Body of pancreas (tissue), 4 donors: ENCODE data around the gene MCCD1. TPM values are rescaled to one million over a fixed set of nuclear protein-coding genes. Genes with fewer than 3 reads are reported as not detected.

Experiments
- ATAC-seq: fragments of 150-250 bp; one replicate; pipeline ENCODE4 v1.9.1; 2016
- DNase-seq, 4 donors: peaks; one replicate each; pipeline ENCODE4 v3.0.0-alpha.2; 2019
- H3K27ac ChIP-seq, 4 donors: fragments of 200-600 bp; sonication (generic); 1 replicate in 3 of 4; 2 replicates in 1 of 4; pipeline versions ENCODE4 v1.5.1 to v1.6.1; 2016 to 2019; ENCODE audit warnings: mild to moderate bottlenecking in 1 of 4, mixed read lengths in 1 of 4, moderate library complexity in 1 of 4
- H3K27me3 ChIP-seq, 2 donors: fragments of 200-600 bp; sonication (generic); one replicate each; pipeline ENCODE4 v1.6.0; 2016; ENCODE audit warnings: mild to moderate bottlenecking in 1 of 2
- H3K36me3 ChIP-seq, 2 donors: fragments of 200-600 bp; sonication (generic); replicated peaks in 1 of 2; 2 replicates each; pipeline ENCODE4 v1.5.1; 2016; ENCODE audit warnings: low read depth in 2 of 2; ENCODE audit not compliant: insufficient read depth in 1 of 2
- H3K4me1 ChIP-seq: fragments of 200-600 bp; sonication (generic); one replicate; pipeline ENCODE4 v1.6.0; 2016
- H3K4me3 ChIP-seq, 2 donors: fragments of 200-600 bp; sonication (generic); 1 replicate in 1 of 2; 2 replicates in 1 of 2; pipeline ENCODE4 v1.5.1; 2016 to 2019
- H3K9me3 ChIP-seq, 3 donors: fragments of 200-600 bp; sonication (generic); 1 replicate in 2 of 3; 2 replicates in 1 of 3; pipeline ENCODE4 v1.5.1; 2016
- POLR2A ChIP-seq, 3 donors: fragments of 450-650 bp; IDR thresholded peaks; one replicate each; pipeline ENCODE4 v1.6.1; 2016; ENCODE audit warnings: antibody characterized with exemption in 3 of 3, mild to moderate bottlenecking in 2 of 3
- WGBS, 2 donors: methylation state at CpG; one replicate each; pipeline ENCODE4 v1.1.5; 2017; 5-methylcytosine and 5-hydroxymethylcytosine counted together
- intact Hi-C: fragments of 100-400 bp; cut with DNase I; formaldehyde crosslinking; loops from one replicate; pipeline ENCODE4 v1.15.1; 2023
- small RNA-seq: library from RNA; depleted of rRNA; stranded (forward); fragments of <200 nt; gene quantifications from one replicate; pipeline ENCODE3, GENCODE V24; 2016
- total RNA-seq, 2 donors: library from RNA; depleted of rRNA; stranded (reverse); fragments of >200 nt; gene quantifications; one replicate each; pipeline ENCODE4 v1.1.0, GENCODE V29; 2016
- TF ChIP-seq, protein P1 (sequence below), 7 experiments: fragments of 450-650 bp in 4 of 7; fragments of 200-600 bp in 3 of 7; sonication (generic) in 3 of 7; IDR thresholded peaks; one replicate each; pipeline ENCODE4 v1.5.1; 2016 to 2019; ENCODE audit warnings: antibody characterized with exemption in 7 of 7

The MCCD1 gene
- total RNA-seq, 2 donors from 2014 or later: not detected

DNA sequence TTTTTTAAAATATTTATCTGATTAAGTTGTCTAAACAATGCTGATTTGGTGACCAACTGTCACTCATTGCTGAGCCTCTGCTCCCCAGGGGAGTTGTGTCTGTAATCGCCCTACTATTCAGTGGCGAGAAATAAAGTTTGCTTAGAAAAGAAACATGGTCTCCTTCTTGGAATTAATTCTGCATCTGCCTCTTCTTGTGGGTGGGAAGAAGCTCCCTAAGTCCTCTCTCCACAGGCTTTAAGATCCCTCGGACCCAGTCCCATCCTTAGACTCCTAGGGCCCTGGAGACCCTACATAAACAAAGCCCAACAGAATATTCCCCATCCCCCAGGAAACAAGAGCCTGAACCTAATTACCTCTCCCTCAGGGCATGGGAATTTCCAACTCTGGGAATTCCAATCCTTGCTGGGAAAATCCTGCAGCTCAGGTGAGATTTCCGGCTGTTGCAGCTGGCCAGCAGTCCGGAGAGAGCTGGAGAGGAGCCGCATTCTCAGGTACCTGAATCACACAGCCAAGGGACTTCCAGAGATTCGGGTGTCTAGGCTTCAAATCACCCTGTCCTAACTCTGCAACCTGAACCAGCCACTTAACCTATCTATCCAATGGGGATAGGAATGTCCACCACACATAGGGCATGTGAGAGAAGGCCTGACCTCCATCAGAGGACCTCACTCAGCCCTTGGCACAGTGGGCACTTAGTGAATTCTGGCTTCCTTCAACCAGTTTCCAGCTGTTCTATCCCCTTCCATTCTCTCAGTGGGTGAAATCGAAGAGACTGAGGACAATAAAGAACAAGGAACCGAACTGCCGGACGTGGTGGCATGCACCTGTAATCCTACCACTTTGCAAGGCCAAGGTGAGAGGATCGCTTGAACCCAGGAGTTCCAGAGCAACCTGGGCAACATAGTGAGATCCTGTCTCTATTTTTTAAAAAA is 49.7 kb downstream of the MCCD1 start:
- no peaks in the 10 kb centered on the region for H3K27me3 ChIP-seq
- H3K4me1 ChIP-seq: peaks cover 40% of the 10 kb centered on the region
- no peak overlapping the region for H3K4me3 ChIP-seq
- 60 to 68% methylated on average over 9 to 12 of the region's 12 CpGs for WGBS, 2 donors
- peak overlapping the region in 3 of 4 donors; percentile 10 to 70 (median 63) for H3K27ac ChIP-seq
- intact Hi-C loops: no loop called here
- no peaks in the 10 kb centered on the region for H3K9me3 ChIP-seq
- peak; percentile 40 for ATAC-seq
- TF ChIP-seq, protein P1, sequence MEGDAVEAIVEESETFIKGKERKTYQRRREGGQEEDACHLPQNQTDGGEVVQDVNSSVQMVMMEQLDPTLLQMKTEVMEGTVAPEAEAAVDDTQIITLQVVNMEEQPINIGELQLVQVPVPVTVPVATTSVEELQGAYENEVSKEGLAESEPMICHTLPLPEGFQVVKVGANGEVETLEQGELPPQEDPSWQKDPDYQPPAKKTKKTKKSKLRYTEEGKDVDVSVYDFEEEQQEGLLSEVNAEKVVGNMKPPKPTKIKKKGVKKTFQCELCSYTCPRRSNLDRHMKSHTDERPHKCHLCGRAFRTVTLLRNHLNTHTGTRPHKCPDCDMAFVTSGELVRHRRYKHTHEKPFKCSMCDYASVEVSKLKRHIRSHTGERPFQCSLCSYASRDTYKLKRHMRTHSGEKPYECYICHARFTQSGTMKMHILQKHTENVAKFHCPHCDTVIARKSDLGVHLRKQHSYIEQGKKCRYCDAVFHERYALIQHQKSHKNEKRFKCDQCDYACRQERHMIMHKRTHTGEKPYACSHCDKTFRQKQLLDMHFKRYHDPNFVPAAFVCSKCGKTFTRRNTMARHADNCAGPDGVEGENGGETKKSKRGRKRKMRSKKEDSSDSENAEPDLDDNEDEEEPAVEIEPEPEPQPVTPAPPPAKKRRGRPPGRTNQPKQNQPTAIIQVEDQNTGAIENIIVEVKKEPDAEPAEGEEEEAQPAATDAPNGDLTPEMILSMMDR (IDR thresholded peaks at IDR 0.05): no peak
- TF ChIP-seq POLR2A (IDR thresholded peaks at IDR 0.05): peak in 2 of 3 donors; percentile 23 to 37
- DNase-seq: peak; percentile 56 to 73 (median 68)
- H3K36me3 ChIP-seq: no peaks in the 10 kb centered on the region

DNA sequence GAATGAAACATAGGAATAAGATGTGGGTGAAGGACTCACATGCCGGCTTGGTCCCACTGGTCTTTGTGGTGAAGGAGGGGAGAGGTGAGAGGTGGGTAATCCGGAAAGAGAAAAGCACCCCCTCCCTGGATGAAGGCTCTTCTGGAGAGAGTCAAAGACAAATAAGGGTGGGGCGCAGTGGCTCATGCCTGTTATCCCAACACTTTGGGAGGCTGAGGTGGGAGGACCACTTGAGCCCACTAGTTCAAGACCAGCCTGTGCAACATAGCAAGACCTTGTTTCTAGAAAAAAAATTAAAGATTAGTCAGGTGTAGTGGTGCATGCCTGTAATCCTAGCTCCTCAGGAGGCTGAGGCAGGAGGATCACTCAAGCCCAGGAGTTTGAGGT is 50.4 kb downstream of the MCCD1 start:
- Histone ChIP-seq H3K4me3 (no peak overlapping the region), H3K36me3 (no peaks in the 10 kb centered on the region), H3K27ac (peak overlapping the region in 2 of 4 donors; percentile 63 to 70), H3K4me1 (peaks cover 40% of the 10 kb centered on the region), H3K9me3 (no peaks in the 10 kb centered on the region), H3K27me3 (no peaks in the 10 kb centered on the region)
- intact Hi-C loops: no loop called here
- ATAC-seq: no peak
- TF ChIP-seq POLR2A (IDR thresholded peaks at IDR 0.05): no peak
- TF ChIP-seq, protein P1 (IDR thresholded peaks at IDR 0.05): no peak
- no peak for DNase-seq
- 88 to 89% methylated on average over 3 of the region's 3 CpGs for WGBS, 2 donors

Small RNA genes within 50 kb of the gene (small RNA-seq; reads per million reads assigned to genes)
- not detected for gene AL663061.1
- not detected for gene RF00019
- 84.9 reads per million, percentile 96 among the genes with 10 or more reads in this experiment for gene SNORD117
- gene SNORD84: not detected

Other genes with a start within 250 kb of the MCCD1 start
- gene HLA-B, start 171.8 kb upstream of the MCCD1 start, total RNA-seq: 100 to 1,000 TPM; 316 to 342 TPM
- 10 to 100 TPM in 1 of 2 donors, 1 to 10 TPM in 1; 8.3 to 10.9 TPM for gene MICA, start 125.4 kb upstream of the MCCD1 start, total RNA-seq
- gene MICB, start 30.8 kb upstream of the MCCD1 start, total RNA-seq: under 1 TPM in 1 of 2 donors, not detected in 1; 0.78 TPM
- gene DDX39B, start 13.0 kb downstream of the MCCD1 start, total RNA-seq: 100 to 1,000 TPM; 132 to 260 TPM
- gene ATP6V1G2, start 17.6 kb downstream of the MCCD1 start, total RNA-seq: 1 to 10 TPM in 1 of 2 donors, not detected in 1; 1.0 TPM
- gene NFKBIL1, start 18.6 kb downstream of the MCCD1 start, total RNA-seq: 10 to 100 TPM in 1 of 2 donors, 1 to 10 TPM in 1; 5.6 to 27.0 TPM
- not detected for gene LTA, start 43.3 kb downstream of the MCCD1 start, total RNA-seq
- 1 to 10 TPM in 1 of 2 donors, under 1 TPM in 1; 0.66 to 1.3 TPM for gene TNF, start 46.6 kb downstream of the MCCD1 start, total RNA-seq
- under 1 TPM in 1 of 2 donors, not detected in 1; 0.78 TPM for gene LTB, start 53.5 kb downstream of the MCCD1 start, total RNA-seq
- 1 to 10 TPM; 2.9 to 6.9 TPM for gene LST1, start 57.3 kb downstream of the MCCD1 start, total RNA-seq
- gene NCR3, start 64.0 kb downstream of the MCCD1 start, total RNA-seq: not detected
- gene AIF1, start 86.3 kb downstream of the MCCD1 start, total RNA-seq: 1 to 10 TPM; 2.3 to 7.3 TPM
- gene PRRC2A, start 91.8 kb downstream of the MCCD1 start, total RNA-seq: 10 to 100 TPM; 48.8 to 57.4 TPM
- 100 to 1,000 TPM; 101 to 128 TPM for gene BAG6, start 123.7 kb downstream of the MCCD1 start, total RNA-seq
- 1 to 10 TPM in 1 of 2 donors, not detected in 1; 1.6 TPM for gene APOM, start 126.9 kb downstream of the MCCD1 start, total RNA-seq
- gene C6orf47, start 131.8 kb downstream of the MCCD1 start, total RNA-seq: 10 to 100 TPM; 15.8 to 22.1 TPM
- gene GPANK1, start 136.0 kb downstream of the MCCD1 start, total RNA-seq: 10 to 100 TPM in 1 of 2 donors, 1 to 10 TPM in 1; 8.9 to 10.9 TPM
- 100 to 1,000 TPM in 1 of 2 donors, 10 to 100 TPM in 1; 98.2 to 100 TPM for gene CSNK2B, start 137.1 kb downstream of the MCCD1 start, total RNA-seq
- 1 to 10 TPM; 6.9 to 8.3 TPM for gene LY6G5B, start 141.0 kb downstream of the MCCD1 start, total RNA-seq
- 1 to 10 TPM in 1 of 2 donors, not detected in 1; 4.4 TPM for gene LY6G5C, start 152.1 kb downstream of the MCCD1 start, total RNA-seq
- gene ABHD16A, start 174.4 kb downstream of the MCCD1 start, total RNA-seq: 10 to 100 TPM; 24.7 to 38.1 TPM
- gene LY6G6F, start 177.9 kb downstream of the MCCD1 start, total RNA-seq: not detected
- not detected for gene LY6G6D, start 186.4 kb downstream of the MCCD1 start, total RNA-seq
- not detected for gene LY6G6C, start 192.8 kb downstream of the MCCD1 start, total RNA-seq
- gene MPIG6B, start 194.4 kb downstream of the MCCD1 start, total RNA-seq: not detected
- gene DDAH2, start 200.3 kb downstream of the MCCD1 start, total RNA-seq: 10 to 100 TPM; 23.6 to 40.5 TPM
- gene CLIC1, start 207.6 kb downstream of the MCCD1 start, total RNA-seq: 10 to 100 TPM; 68.9 to 92.9 TPM
- gene MSH5, start 211.0 kb downstream of the MCCD1 start, total RNA-seq: 10 to 100 TPM in 1 of 2 donors, 1 to 10 TPM in 1; 6.7 to 12.9 TPM
- gene SAPCD1, start 233.7 kb downstream of the MCCD1 start, total RNA-seq: 1 to 10 TPM; 2.0 to 2.6 TPM
- 1 to 10 TPM; 4.2 to 6.3 TPM for gene VWA7, start 248.4 kb downstream of the MCCD1 start, total RNA-seq